NCI-H1436 (cell line): ENCODE data around the gene SPTBN4.
"Not testable (repeated sequence)": the region's sequence is repeated elsewhere in the genome, so short reads cannot be mapped to it uniquely, and the experiment has no call there.

Source experiments
- DNase-seq: peaks from one replicate; lab custom pipeline; 2025; lab: John Stamatoyannopoulos, UW

The SPTBN4 gene

DNA sequence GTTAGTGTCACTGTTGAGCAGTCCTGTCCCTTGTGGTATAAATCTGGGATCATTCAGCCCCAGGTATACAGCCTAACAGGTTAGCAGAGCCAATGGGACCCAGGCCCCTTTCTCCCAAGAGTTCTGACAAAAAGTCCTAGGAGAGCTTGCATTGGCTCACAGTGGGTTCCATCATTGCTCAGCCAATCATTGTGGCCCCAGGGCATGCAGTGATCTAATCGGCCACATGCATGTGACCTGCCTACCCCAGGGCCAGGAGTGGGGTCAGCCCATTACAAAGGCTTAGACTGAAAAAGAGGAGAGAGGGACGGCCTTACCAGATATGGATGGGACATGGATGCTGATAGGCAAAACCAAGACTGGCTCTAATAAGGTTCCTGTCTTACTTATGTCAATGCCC, 41.1 kb downstream of the SPTBN4 start:
- no peak for DNase-seq

DNA sequence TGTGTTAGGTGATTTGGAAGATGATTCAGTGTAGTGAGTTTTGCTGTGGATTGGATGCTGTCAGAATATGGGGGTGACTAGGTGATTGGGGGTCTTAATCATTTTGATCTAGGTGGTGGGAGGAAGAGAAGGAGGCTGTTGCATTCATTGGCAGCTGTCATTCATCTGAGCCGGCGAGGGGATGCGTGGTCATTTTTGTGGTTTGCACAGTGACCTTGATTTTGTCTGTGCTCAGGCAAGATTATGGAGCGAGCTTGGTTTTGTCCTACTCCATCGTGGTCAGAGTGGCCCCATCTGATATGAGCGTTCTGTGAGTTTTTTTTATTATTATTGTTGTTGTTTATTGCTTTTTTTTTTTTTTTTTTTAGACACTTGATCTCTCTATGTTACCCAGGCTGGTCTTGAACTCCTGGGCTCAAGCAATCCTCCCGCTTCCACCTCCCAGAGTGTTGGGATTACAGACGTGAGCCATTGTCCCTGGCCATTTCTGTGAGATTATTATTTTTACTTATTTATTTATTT, 42.0 kb downstream of the SPTBN4 start:
- no peak for DNase-seq

DNA sequence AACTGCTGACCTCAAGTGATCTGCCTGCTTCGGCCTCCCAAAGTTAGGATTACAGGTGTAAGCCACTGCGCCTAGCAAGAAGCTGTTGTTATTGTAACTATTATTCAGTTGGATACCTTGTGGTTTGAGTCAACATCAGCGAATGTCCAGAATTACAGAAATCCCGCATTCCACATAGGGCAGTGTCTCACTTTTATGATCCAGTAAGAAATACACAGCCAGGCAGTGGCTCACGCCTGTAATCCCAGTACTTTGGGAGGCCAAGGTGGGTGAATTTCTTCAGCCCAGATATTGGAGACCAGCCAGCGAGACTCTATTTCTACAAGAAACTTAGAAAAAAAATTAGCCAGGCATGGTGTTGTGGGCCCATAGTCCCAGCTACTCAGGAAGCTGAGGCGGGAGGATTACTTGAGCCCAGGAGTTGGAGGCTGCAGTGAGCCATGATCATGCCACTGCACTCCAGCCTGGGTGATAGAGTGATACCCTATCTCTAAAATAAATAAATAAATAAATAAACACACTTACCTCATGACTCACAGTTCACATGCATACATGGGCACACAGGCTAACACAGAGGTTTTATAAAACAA, 43.8 kb downstream of the SPTBN4 start:
- no peak for DNase-seq

DNA sequence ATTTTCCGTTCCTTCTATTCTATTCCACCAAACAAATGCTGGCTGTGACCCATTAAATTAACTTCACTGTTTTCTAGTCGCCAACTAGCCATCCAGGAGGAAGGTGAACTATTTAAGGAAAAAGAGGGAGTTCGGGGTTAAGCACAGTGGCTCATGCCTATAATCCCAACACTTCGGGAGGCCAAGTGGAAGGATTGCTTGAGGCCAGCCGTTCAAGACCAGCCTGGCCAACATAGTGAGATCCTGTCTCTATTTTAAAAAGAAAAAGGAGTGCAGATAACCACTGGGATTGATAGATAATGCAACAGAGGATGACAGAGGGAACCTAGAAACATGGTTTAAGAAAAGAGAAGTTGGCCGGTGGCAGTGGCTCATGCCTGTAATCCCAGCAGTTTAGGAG, 44.7 kb downstream of the SPTBN4 start:
- DNase-seq: no peak

DNA sequence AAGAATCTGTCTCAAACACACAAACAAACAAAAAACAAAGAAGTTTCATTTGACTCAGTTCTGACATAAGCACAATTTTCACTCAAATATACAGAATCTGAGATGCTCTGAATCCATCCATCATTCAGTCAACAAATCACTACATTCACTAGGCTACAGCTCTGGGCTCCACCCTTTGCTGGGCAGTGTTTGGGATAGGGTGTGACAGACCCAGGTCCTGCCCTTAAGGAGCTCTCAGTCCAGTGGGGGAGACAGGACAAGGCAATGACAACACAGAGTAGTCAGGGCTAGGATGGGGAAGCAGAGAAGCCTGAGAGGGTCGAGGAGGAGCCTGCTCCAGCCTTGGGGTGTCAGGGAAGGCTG, 45.3 kb downstream of the SPTBN4 start:
- no peak for DNase-seq

DNA sequence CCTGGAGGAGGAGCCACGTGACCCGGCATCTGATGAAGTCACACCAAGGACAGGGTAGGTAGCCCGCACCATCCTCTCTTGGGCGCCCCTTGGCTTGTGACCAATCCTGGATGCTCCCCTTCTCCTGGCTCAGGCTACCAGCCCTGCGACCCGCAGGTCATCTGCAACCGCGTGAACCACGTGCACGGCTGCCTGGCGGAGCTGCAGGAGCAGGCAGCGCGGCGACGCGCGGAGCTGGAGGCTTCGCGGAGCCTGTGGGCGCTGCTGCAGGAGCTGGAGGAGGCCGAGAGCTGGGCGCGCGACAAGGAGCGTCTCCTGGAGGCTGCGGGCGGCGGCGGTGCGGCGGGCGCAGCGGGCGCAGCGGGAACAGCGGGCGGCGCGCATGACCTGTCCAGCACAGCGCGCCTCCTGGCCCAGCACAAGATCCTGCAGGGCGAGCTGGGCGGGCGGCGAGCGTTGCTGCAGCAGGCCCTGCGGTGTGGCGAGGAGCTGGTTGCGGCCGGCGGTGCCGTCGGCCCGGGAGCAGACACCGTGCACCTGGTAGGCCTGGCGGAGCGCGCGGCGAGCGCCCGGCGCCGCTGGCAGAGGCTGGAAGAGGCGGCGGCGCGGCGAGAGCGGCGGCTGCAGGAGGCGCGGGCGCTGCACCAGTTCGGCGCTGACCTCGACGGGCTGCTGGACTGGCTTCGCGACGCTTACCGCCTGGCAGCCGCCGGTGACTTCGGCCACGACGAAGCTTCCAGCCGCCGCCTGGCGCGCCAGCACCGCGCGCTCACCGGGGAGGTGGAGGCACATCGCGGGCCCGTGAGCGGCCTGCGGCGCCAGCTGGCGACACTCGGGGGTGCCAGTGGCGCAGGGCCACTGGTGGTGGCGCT, 45.9 kb downstream of the SPTBN4 start:
- DNase-seq: no peak

DNA sequence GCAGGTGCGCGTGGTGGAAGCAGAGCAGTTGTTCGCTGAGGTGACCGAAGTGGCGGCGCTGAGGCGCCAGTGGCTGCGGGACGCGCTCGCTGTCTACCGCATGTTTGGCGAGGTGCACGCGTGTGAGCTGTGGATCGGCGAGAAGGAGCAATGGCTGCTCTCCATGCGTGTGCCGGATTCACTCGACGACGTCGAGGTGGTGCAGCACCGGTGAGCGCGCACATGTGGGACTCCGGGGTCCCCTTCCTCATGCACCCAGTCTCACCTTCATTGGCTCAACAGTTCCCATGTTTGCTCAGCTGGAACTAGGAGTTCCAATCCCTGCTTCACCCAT, 46.5 kb downstream of the SPTBN4 start:
- no peak for DNase-seq

DNA sequence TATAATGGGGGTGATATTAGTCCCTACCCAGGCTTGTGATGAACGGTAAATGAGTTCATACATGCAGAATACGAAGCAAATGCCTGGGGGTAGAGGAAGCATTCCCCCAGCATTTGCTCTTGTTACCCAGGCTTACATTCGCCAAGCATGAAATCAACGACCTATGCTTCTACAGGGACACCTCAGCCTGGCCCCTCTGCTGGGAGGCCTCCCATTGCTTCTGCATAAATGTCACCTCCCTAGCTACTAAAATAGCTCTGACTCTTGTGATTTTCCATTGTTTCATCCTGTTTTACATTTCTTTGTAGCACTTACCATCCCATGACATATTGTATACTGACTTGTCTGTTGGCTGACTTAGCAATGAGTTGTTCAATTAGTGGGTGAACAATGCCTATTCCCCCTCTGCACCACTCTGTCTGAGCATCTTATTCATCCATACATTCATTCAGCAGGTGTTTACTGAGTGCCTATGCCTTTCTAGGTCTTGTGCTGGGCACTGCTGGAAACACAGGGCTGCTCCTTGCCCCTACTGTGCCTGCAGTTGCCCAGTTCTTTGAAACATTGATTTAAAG, 47.0 kb downstream of the SPTBN4 start:
- DNase-seq: no peak

DNA sequence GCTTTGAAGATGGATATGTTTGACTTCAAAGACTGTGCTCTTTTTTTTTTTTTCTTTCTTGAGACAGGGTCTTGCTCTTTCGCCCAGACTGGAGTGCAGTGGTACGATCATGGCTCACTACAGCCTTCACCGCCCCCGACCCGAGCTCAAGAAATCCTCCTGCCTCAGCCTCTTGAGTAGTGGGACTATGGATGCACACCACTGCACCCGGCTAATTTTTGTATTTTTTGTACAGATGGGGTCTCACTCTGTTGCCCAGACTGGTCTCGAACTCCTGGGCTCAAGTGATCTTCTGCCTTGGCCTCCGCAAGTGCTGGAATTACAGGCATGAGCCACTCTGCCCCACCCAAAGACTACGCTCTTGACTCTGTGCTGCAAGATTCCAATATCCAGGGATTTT, 50.4 kb downstream of the SPTBN4 start:
- DNase-seq: no peak

DNA sequence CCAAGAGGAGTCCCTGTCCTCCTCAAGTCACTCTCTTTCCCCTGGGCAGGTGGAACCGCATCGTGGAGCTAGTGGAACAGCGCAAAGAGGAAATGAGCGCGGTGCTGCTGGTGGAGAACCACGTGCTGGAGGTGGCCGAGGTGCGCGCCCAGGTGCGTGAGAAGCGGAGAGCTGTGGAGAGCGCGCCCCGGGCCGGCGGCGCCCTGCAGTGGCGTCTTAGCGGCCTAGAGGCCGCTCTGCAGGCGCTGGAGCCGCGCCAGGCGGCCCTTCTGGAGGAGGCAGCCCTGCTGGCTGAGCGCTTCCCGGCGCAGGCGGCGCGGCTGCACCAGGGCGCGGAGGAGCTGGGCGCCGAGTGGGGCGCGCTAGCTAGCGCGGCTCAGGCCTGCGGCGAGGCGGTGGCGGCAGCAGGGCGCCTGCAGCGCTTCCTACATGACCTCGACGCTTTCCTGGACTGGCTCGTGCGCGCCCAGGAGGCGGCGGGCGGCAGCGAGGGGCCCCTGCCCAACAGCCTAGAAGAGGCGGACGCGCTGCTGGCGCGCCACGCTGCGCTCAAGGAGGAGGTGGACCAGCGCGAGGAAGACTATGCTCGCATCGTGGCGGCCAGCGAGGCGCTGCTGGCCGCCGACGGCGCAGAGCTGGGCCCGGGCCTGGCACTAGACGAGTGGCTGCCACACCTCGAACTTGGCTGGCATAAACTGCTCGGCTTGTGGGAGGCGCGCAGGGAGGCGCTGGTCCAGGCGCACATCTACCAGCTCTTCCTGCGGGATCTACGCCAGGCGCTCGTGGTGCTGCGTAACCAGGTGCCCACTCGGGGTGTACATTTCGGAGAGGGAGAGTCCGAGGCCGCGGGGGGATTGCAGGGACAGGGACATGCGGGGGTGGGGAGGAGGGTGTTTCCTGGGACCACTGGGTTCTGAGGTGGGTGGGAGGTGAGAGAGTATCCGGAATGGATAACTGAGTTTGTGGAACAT, 52.8 kb downstream of the SPTBN4 start:
- no peak for DNase-seq

DNA sequence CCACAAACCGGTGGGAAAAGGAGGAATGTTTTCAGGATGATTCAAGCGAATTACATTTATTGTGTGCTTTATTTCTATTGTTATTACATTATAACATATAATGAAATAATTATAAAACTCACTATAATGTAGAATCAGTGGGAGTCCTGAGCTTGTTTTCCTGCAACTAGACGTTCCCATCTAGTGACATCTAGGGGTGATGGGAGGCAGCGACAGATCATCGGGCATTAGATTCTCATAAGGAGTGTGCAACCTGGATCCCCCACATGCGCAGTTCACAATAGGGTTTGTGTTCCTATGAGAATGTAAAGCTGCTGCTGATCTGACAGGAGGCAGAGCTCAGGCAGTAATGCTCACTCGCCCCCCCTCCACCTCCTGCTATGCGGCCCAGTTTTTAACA, 54.5 kb downstream of the SPTBN4 start:
- no peak for DNase-seq

DNA sequence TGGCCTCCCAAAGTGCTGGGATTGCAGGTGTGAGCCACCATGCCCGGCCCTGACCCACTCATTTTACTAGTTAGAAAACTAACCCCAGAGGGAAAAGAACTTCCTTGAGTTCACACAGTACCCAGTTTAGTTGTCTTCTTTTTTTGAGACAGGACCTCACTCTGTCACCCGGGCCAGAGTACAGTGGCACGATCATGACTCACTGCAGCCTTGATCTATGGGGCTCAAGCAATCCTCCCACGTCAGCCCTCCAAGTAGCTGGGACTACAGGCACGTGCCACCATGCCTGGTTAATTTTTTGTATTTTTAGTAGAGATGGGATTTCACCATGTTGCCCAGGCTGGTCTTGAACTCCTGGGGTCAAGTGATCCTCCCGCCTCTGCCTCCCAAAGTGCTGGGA, 55.1 kb downstream of the SPTBN4 start:
- not testable (repeated sequence) for DNase-seq

DNA sequence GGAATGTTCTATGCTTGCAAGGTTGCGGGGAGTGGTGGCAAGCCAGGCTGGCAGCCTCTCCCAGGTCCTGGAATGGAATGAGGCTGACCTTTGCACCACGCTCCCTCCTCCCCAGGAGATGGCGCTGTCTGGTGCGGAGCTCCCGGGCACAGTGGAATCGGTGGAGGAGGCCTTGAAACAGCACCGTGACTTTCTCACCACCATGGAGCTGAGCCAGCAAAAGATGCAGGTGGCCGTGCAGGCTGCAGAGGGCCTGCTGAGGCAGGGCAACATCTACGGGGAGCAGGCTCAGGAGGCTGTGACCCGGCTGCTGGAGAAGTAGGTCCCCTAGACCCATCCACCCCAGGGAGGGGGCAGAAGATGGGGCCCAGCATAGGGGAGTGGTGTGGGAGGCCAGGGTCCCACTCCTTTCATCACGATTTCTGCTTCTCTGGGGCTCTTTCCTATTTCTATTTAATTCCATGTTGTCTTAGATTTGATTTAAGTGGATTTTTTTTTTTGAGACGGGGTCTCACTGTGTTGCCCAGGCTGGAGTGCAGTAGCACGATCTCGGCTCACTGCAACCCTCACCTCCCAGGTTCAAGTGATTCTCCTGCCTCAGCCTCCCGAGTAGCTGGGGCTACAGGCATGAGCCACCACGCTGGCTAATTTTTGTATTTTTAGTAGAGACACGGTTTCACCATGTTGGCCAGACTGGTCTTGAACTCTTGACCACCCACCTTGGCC, 56.7 kb downstream of the SPTBN4 start:
- peak; percentile 73 for DNase-seq

DNA sequence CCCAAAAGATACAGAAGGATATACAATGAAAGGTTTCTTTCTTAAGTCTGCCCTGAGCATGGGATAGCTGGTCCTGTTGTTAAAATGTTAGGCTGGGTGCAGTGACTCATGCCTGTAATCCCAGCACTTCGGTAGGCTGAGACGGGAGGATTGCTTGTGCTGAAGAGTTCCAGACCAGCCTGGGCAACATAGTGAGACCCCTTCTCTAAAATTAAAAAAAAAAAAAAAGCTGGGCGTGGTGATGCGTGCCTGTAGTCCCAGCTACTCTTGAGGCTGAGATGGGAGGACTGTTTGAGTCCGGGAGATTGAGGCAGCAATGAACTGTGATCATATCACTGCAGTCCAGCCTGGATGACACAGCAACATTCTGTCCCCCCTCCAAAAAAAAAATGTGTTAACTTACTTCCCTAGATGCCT, 57.3 kb downstream of the SPTBN4 start:
- no peak for DNase-seq

DNA sequence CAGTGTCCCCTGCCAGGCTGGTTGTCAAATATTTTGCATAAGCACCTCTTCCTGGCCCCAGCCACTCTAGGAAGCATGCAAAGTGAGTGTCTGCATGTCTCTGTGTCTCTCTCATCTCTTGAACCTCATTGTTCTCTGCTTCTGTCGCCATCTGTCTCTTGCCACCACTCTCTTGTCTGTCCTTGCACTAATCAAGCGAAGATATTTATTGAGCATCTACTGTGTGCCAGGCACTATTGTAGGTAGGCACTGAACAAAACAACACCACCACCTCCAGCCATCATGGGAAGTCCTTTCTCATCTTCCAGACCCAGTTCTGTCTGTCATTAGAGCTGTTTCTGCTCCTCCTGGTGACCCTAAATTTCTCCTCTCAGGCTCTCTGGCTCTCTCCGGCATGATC, 57.9 kb downstream of the SPTBN4 start:
- DNase-seq: no peak

DNA sequence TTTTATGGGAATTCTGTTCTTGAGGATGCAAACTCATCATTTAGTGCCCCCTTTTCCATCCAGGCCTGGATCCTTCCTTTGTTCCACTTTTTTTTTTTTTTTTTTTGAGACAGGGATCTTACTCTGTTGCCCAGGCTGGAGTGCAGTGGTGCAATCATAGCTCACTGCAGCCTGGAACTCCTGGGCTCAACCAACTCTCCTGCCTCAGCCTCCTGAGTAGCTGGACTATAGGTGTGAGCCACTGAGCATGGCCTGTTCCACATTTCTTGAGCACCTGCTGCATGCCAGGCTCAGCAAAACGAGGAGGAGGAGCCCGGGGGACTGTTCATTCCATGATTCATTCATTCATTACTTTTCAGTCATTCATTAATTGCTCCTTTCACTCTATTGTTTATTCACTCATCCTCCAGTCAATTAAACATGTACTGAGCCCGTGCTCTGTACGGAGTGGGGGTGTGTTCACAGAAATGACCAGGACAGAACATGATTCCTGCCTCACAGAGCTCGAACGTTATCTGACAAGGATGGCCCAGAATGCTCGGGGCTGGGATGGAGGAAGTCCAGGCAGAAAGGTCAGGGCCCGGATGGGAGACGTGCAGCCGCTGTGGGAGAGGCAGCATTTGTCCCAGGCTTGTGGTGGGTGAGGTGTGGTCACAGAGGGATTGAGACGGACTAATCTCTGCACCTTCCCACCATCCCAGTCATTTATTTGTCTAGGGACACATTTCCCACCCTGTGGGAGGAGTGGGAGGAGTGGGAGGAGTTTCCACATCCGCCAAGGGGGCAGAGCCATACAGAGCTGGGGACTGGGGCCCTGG, 58.6 kb downstream of the SPTBN4 start:
- no peak for DNase-seq

DNA sequence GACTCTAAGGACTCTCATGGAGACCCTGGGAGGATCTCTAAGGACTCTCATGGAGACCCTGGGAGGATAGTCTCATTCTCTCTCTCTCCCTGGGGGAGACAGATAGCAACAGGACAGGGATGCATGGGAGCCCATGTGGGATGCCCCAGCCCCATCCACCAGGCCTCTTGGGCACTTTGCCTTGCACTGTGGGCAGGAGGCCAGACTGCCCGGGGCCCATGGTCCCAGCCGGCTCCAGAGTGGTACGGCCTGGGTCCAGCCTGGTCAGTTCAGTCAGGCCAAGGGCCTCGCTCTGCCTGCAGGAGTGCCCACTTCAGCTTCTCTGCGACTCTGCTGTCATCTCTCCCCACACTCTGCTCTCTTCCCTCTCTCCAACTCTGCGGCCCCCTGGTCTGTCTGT, 61.3 kb downstream of the SPTBN4 start:
- no peak for DNase-seq

DNA sequence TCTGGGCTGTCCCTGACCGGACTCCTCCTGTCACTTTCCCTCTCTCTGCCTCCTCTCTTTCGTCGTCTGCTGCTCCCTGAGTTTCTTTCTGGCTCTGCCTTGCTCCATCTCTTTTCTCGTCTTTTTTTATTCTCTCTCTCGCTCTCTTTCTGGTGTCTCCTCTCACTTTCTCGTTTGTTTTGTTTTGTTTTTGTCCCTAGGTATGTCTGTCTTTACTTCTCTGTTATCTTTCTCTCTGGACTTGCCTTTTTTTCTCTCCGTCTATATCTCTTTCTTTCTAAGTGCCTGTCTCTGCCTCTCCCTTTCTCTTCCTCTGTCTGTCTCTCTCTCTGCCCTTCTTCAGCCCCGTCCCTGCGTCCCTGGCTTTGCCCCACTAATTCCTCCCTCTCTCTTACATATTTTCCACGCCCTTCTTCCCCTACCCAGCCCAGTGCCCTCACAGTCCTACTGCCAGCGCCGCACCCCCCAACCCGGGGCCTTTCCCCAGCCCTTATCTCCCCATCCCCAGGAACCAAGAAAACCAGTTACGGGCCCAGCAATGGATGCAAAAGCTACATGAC, 61.8 kb downstream of the SPTBN4 start:
- no peak for DNase-seq

DNA sequence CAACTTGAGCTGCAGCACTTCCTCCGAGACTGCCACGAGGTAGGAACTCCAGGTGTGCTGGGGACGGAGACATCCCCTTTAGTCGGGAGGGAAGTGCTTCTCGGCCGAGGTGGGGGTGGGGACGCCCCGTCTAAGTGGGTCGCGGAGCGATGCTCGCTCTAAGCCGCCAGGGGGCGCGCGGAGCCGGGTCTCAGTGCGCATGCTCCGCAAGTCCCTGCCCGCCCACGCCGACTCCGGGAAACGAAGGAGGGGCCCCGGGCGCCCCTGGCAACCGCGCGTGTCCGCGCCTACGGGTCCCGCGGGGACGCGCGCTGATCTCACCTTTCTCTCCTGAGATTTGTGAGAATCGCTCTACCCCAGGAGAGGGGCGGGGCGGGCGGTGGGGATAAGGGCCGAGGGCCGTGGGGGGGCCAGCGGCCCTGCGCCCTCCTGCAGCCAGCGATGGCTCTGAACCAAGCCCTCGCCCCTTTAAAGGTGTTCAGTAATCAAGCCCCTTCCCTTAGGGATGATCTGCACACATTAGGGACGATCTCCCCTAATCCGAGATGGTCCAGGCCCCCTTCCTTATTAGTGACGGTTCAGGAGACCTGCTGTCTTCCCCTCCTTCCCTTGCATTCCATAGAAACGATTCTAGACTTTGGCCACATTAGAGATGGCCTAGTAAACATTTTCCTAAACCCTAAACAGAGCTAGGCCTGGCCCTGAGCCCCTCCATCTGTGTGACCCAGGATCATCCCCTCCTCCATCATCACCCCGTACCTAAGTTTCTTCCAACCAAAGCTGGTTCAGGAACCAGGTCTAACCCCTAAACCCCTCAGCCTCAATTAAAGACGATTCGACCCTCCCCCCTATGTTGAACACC, 62.5 kb downstream of the SPTBN4 start:
- peak; percentile 95 for DNase-seq
